HG03378 (cell line): ENCODE data around the gene CXCL13.
A peak's percentile ranks its signal among the peaks of the same experiment; 100 is the strongest.
"Not testable (repeated sequence)": the region's sequence is repeated elsewhere in the genome, so short reads cannot be mapped to it uniquely, and the experiment has no call there.

Source experiments
- ATAC-seq: cut with Tn5 transposase; IDR thresholded peaks from one replicate; pipeline ENCODE4 v1.9.1; 2021; ENCODE audit warnings: mild to moderate bottlenecking, moderate library complexity; ENCODE audit not compliant: unreplicated experiment

The CXCL13 gene

DNA sequence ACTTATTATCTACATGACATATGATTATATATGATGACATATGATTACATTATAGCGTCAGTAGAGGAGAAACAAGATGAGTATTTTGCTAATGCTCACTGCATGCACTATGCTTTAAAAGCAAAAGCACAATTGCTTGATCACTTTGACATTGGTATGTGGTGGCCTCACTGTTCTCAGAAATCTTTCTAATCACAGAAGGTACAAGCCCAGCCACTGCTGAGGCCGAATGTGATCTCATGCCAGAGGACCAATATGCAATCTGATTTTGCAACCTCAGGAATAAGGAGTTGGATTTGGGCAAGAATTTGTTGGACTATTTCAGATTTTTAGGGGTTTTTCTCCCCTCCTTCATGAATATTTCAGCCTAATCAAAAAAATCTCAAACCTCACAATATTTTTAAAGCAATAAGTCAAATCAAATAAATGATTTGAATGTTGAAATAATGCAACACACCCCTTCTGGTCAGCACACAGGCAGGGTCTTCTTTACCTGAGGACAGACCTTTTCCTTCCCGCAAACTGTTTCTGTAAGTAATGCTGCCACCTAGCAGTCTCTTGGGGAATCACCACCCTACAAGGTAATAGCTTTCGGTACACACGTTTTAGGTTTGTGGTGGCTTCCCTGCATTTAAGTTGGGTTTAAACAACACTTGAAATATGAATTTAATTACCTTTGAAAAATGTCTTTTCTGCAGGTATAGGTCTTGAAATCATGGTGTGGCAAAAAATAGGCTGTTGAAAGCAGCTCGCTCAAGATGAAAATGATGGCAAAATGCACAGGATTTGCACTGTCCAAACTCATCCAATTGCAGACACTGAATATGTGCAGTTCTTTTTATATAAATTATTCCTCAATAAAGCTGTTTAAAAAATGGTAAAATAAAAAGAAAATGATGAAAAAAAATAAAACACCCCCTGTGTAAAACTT is 4.8 kb upstream of the CXCL13 start:
- ATAC-seq, result peak; percentile 73

DNA sequence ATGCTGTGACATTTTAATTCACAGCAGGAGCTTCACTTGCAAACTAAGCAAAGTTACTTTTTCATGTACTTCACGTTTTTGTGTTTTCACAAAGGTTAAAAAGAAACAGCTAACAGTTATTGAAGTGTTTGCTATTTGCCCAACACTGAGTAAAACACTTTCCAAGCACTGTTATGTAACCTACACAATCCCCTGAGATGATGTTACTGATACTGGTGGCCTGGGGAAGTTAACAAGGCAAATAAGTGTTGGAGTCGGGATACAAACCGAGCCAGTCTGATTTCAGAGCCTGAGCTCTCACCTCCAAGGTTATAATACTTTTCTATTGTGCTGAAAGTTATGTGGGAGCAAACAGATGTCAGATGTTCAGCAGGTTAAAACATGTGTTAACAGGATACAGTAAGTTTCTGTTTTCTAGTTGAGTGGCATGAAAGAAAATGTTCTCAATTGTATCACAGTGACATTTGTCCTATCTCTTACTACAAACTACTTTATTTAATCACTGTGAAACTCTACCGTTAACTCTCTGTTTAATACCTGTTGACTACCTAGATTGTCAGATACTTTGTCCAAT is 3.9 kb upstream of the CXCL13 start:
- no peak for ATAC-seq

DNA sequence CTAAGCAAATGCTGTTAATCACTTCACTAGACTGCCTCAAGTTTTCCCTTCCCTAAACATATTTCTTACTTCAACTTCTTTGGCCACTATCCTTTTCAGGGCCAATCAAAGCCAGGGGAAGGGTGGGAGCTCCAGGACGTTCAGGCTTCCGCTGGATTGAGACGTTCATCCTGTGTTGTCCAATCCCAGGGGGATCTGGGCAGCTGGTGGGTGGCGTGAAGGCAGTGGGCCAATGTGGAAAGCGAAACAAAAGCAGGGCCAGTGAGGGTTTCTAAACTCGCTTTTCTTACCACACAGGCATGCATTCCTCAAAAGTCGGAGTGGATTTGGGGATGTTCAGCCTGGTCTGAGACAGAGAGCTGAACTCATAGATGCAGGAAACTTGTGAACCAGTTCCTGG is 7.6 kb downstream of the CXCL13 start:
- no peak for ATAC-seq

DNA sequence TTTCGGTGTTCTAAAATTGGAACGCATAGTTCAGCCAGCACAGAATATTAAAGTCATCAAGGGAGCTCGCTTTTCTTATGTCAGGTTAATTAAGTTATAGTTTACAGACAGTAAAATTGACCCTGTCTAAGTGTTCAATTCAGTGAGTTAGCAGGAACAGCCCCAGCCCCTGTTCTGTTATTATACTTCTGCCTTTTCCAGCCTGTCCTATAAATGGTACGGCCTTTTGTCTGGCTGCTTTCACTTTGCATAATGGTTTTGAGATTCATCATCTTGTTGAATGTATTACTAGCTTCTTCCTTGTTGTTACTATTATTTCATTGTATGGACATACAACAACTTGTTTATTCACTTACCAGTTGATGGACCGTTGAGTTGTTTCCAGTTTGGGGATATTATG is 9.5 kb downstream of the CXCL13 start:
- ATAC-seq, result no peak

DNA sequence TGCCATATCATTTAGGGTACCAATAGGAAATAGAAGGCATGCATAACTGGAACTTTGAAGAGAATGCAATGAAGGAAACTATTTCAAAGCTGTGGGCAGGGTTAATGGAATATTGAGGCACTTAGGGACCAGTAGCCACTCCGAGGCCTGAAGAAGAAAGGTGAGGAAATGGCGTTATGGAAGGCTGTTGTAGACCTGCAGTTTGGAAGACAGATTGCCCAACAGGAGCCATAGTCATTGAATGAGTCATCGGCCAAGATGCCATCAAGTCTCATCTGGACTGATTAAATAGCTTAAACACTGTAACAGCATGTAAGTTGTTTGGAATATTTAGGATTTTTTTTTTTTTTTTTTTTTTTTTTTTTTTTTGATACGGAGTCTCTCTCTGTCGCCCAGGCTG is 11.6 kb downstream of the CXCL13 start:
- ATAC-seq, result no peak

DNA sequence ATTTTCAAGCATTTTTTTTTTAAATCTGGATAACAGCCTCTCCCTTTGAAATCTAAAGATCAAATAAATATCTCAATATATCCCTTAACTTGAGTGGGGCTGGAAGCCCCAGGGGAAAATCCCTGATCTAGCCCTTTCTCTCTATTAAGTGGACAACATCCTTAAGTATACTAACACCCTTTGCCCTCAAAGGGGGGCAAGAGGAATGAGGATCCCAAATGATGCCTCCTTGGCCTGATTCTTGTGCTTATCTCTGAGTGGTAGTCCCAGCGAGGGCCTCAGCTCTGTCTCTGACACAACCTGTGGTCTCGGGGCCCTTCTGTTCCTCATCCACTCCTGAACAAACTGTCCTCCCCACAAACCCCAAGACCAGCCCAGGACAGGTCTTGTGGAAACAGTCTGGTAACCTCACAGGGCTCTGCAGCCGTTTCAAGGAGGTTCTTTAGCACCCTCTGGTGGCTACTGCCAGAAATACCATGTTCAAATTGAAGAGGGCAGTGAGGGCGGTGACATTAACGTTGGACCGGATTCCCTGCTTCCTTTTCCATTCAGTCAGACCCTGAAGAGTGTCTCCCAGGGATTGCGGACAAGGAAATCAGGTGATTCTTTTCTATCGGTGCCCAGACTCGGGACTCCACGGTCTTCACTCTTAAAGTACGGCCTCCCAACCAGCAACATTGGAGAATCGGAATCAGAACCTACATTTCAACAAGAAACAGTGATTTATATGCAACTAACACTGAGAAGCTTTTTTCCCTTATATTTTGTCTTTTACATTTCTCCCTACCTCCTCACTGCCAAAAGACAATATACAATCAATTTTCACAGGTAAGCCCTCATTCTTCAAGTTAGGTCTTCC is 13.0 kb downstream of the CXCL13 start:
- peak; percentile 67 for ATAC-seq

DNA sequence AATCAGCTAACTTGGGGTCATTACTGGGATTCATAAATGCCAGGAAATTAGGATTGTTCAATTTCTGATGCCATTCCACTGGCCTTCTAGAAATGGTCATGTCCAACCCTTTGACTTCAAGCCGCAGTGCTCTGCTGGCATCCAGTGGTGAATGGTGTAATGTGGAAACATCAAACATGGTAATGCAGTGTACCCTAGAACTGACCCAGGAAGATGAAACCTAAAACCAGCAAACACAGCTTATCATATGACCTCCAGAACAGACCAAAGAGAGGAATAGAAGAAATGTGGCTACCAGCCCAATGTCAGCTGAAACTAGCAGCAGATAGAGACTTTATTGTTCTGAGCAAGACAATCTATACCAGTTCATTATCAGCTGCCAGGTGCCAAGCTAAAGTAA is 13.8 kb downstream of the CXCL13 start:
- ATAC-seq, result no peak

DNA sequence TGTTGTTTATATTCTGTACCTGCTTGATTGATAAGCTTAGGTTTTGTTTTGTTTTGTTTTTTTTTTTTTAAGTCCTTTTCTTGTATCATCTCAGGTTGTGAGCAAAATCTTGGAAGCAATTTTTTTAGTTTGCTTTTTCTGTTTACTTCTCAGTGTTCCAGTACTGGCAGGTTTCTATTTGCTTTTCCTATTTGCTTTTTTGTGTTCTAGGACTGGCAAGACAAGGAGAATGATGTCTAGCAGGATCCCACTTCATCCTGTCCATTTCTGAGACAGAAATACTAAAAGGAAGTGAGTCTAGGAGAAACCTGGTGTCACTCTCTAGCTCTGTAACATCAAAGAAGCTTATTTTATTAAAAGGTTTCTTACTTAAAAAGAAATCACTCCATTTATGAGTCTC is 15.6 kb downstream of the CXCL13 start:
- no peak for ATAC-seq

DNA sequence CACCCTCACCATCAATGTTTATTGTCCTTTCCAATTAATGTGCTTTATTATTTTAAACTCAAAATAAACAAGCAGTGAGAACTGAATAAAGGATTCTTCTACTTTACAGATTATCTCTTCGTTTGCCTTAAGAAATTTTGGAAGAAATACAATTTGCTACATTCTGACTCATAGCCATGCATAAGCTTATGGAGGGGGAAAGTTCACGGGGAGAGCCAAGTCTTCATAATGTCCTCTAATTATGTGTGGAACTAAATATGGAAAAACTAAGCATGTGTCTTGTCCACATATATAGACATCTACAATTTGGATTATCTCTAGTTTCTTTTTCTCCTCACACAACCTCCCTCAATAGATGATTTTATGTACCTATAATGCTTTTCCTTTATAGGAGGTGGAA is 17.5 kb downstream of the CXCL13 start:
- no peak for ATAC-seq

DNA sequence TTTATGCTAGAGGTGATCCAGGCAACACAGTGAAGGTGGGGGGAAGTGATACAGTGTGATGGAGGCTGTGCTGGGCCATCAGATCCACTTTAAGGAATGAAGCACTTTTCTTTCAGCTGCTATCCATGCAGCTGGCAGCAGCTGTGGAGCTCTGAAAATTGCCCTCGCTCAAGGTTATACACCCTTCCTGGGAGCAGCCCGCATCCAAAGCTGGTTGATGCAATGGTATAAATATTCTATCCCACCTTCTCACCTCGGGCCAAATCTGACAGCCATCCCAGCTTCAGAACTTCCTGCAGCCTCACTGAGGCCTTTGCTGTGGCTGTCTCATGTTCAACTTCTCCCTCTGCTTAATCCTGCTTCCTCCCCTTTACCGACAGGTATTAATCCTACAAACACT is 18.6 kb downstream of the CXCL13 start:
- no peak for ATAC-seq

DNA sequence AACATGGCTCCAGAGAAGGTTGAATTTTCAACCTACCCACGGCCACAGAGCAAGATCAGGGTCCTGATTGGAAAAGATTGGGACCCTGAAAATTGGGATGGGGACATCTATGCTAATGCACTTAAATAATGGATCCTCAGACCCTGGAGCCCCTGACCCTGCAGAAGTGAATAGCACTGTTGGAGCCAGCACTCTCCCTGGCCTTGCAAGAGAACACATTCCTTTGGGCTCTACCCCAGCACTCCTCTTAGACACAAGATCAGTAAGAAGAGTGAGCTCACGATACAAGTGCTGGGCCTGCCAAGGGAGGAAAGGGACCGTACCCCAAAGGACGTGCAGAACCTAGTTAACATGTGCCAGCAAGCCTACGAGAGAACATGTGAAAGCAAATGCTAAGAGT is 19.9 kb downstream of the CXCL13 start:
- no peak for ATAC-seq

DNA sequence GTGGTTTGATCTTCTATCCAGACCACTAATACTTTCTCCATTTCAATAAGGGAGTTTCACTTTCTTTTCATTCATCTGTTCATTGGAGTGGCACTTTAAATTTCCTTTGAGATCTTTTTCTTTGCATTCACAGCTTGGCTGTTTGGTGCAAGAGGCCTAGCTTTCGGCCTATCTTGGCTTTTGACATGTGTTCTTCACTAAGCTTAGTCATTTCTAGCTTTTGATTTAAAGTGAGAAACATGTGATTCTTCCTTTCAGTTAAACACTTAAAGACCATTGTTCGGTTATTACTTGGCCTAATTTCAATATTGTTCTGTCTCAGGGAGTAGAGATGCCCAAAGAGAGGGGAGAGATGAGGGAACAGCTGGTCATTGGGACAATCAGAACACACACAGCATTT is 24.3 kb downstream of the CXCL13 start:
- peak; percentile 87 for ATAC-seq

DNA sequence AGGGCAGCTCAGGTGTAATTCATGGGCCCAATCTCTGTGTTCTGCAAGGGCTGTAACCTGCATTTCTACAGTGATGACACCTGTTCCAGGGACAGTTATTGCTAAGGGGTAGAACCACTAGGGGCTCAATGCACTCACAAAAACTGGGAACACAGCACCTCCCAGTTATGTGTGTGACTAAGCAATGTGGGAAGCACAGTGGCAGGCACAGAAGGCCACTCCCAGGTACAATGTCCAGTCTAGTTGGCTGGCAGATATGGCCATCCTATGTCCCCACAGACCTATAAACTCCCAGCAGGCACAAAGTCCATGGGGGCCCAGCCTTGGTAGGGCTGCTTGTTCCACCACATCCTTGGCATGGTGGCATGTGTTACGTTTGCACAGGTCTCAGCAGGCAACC is 25.7 kb downstream of the CXCL13 start:
- no peak for ATAC-seq

DNA sequence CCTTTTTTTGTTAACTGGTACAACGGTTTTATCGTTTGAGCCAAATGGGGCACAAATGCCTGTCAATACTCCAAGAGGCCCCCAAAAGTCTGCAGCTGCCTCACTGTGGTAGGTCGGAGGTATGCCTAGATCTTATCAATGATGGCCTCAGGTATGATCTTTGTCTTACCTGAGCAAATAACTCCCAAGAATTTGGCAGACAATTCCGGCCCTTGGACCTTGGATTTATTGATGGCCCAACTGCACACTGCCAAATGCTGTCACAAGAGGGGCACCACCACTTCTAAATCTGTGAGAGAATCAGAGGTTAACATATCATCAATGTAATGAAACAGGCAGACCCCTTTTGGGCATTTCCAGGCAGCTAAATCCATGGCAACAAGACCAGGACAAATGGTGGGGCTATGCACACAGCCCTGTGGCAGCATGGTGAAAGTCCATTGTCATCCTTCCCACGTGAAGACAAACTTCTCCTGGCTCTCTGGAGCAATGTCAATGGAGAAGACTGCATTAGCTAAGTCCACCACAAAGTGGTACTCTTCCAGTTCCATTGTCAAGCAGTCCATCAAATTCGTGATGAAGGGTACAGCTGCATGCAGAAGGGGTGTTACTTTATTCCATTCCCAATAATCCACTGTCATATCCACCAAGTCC is 28.6 kb downstream of the CXCL13 start:
- no peak for ATAC-seq

DNA sequence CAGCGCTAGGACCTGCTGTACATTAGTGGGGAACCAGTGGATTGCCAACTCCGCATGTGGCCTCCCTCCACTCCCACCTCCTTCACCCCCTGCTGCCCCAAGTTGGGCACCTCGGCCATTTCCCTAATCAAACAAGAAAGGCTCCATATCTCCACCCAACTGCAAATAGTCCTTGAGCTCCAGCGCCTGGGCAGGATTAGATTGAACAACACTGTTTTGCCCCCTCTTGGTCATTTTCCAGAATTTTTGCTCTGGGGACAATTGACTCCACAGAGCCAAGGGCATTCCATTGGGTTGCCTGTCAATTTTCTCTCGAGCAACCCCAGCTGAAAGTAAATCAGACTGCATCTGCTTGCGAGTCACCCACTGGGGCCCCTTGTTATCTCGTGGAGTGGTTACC is 29.6 kb downstream of the CXCL13 start:
- no peak for ATAC-seq

DNA sequence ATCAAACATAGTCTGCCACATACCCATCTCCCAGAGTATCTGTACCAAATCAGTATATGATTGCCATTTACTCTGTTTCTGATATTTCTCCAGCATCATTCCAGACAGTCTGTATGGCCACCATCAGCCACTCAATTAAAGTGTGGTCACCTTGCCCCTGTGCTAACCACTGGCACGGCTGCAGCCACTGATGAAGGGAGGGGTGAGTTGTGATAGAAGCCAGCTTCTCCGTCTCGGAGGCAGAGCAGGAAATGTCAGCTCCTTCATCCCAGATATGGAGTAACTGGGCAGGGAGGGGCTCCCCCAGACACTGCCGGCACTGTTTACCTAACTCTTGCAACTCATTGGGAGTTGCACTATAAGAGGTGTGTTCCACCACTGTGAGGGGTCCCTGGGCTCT is 30.3 kb downstream of the CXCL13 start:
- ATAC-seq, result no peak

DNA sequence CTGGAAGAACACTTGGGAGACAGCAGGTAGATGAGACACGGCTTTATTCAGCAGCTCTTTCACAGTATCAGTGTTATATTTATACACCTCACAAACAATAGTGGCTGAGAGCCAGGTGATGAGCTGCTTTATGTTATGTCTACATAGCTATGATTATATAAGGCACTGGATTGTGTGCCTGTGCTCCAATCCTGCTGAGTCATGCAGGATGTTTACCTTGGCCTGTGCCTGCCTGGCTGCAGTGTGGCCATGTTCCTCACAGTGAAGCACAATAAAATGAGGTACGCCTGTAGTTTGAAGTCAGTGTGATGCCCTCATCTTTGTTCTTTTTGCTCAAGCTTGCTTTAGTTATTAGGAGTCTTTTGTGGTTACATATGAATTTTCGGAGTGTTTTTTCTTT is 31.3 kb downstream of the CXCL13 start:
- ATAC-seq, result no peak

DNA sequence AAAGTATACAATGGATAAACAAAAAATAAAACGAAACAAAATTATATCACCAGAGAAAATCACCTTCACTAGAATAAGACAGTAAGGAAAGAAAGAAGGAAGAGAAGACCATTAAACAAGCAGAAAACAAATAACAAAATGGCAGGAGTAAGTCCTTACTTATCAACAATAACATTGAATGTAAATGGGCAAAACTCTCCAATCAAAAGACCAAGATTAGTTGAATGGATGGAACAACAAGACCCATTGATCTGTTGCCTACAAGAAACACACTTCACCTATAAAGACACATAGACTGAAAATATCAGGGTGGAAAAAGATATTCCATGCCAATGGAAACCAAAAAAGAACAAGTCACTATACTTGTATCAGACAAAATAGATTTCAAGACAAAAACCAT is 38.4 kb downstream of the CXCL13 start:
- not testable (repeated sequence) for ATAC-seq

DNA sequence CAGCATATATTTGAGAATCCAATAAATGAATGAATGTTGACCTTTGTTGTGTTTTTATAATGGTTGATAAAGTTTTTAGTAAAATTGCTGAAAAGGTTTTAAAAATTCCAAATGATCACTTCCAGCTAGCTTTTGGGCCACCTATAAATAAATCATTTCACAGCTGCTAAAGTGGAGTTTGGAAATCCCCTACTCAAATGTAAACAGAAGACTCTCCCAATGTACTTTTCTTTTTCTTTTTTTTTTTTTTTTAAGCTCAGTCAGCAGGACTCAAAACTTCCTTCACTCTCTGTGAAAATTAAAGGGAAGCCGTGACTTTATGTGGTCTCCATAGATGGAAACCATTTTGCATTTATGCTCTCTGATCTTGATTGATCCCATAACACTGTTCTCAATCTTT is 45.2 kb downstream of the CXCL13 start:
- ATAC-seq, result no peak

DNA sequence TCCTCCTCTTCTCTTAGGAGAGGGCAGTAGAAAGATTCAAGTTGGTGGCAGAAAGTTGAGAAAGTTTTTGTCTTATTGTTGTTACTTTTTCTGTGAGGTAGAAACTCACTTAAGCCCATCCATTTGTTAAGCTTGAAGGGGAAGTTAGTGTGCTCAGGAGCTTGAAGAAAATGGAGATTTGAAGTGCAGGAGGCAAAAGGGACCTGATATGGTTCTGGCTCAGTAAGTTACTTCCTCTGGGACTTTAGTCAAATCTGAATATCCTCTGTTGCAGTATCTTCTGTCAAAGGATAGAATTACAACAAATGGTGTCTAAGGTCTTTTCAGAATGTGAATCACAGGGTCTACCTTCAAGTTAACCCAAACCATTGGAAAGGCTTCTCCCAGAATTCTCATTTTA is 46.2 kb downstream of the CXCL13 start:
- ATAC-seq, result no peak

DNA sequence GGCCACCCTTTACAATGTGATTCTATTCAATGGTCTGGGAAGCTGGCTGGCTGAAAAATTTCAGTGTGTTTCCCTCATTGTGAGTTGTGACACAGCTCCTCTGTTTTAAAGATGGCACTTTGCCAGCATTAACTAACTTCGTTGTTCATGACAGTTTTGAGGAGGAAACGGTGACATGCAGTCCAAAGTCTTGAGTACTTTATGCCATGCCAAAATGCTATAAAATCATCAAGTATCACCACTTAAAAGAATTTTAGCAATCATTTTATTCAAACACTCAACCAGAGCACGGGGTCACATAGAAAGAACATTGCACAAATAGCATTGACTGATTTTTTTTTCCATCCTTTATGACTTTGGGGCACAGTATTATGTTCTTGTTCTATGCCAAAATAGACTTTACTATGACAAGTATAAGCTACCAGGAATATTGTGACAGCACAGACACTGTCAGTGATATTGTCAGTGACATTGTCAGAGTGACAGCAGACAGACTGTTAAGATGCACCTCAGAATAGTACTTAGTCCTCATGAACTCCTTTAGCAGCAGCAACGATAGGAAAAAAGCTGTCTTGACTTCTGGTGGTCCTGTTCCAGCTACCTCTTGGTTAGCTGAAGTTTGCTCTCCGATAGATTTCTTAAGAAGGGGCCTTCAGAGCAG is 46.7 kb downstream of the CXCL13 start:
- no peak for ATAC-seq
